GM12892 (cell line): ENCODE results near the gene POTEJ.
"Not testable (repeated sequence)": the region's sequence is repeated elsewhere in the genome, so short reads cannot be mapped to it uniquely, and the experiment has no call there.

Source experiments
- POLR2A ChIP-seq: IDR thresholded peaks from 2 replicates; pipeline ENCODE4 v1.6.1; 2011; ENCODE audit warnings: low read depth, low read length, control low read depth
- POLR2AphosphoS5 ChIP-seq: IDR thresholded peaks from 2 replicates; pipeline ENCODE4 v1.6.1; 2011; ENCODE audit warnings: low read depth, low read length, control low read depth

GRCh38 chr2:130574230-130574629 lies 37.0 kb upstream of the POTEJ start:
- TF ChIP-seq POLR2AphosphoS5, POLR2A: not testable (repeated sequence)
